ENCODE data around the gene PIMREG.

PIMREG gene

GRCh38 chr17:6439951-6440350 lies 4.3 kb upstream of the PIMREG start:
- TF ChIP-seq SIN3A (IDR thresholded peaks at IDR 0.05; ENCODE audit: borderline replicate concordance, insufficient read depth, low read length) (no peak), TAF1 (IDR thresholded peaks at IDR 0.05; ENCODE audit: borderline replicate concordance, insufficient read depth, low read length) (no peak), POLR2AphosphoS5 (IDR thresholded peaks at IDR 0.05; ENCODE audit: low read depth, low read length) (no peak), FOXP2 (optimal IDR thresholded peaks at IDR 0.05; ENCODE audit: borderline replicate concordance, extremely low read depth, extremely low read length, insufficient read depth) (no peak)
- TF ChIP-seq, protein P1, sequence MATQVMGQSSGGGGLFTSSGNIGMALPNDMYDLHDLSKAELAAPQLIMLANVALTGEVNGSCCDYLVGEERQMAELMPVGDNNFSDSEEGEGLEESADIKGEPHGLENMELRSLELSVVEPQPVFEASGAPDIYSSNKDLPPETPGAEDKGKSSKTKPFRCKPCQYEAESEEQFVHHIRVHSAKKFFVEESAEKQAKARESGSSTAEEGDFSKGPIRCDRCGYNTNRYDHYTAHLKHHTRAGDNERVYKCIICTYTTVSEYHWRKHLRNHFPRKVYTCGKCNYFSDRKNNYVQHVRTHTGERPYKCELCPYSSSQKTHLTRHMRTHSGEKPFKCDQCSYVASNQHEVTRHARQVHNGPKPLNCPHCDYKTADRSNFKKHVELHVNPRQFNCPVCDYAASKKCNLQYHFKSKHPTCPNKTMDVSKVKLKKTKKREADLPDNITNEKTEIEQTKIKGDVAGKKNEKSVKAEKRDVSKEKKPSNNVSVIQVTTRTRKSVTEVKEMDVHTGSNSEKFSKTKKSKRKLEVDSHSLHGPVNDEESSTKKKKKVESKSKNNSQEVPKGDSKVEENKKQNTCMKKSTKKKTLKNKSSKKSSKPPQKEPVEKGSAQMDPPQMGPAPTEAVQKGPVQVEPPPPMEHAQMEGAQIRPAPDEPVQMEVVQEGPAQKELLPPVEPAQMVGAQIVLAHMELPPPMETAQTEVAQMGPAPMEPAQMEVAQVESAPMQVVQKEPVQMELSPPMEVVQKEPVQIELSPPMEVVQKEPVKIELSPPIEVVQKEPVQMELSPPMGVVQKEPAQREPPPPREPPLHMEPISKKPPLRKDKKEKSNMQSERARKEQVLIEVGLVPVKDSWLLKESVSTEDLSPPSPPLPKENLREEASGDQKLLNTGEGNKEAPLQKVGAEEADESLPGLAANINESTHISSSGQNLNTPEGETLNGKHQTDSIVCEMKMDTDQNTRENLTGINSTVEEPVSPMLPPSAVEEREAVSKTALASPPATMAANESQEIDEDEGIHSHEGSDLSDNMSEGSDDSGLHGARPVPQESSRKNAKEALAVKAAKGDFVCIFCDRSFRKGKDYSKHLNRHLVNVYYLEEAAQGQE (IDR thresholded peaks at IDR 0.05; ENCODE audit: insufficient read depth in 1 of 2, low read depth in 2 of 2, low read length in 2 of 2), result no peak

DNA sequence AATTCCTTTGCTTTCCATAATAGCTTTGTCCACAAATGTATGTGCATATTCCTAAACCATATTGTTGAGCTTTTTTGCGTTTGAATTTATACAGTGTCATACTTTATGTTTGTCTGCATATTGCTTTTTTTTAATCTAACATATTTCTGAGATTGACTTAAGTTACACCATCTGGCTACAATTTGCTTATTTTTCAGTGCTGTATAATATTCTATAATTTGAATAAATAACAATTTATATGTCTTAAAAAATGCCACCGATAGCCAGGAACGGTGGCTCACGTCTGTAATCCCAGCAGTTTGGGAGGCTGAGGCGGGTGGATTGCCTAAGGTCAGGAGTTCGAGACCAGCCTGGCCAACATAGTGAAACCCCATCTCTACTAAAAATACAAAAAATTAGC lies 1.5 kb upstream of the PIMREG start:
- TF ChIP-seq SIN3A (IDR thresholded peaks at IDR 0.05; ENCODE audit: borderline replicate concordance, insufficient read depth, low read length) (no peak), TAF1 (IDR thresholded peaks at IDR 0.05; ENCODE audit: borderline replicate concordance, insufficient read depth, low read length) (no peak), FOXP2 (optimal IDR thresholded peaks at IDR 0.05; ENCODE audit: borderline replicate concordance, extremely low read depth, extremely low read length, insufficient read depth) (no peak), POLR2AphosphoS5 (IDR thresholded peaks at IDR 0.05; ENCODE audit: low read depth, low read length) (no peak)
- TF ChIP-seq, protein P1 (IDR thresholded peaks at IDR 0.05; ENCODE audit: insufficient read depth in 1 of 2, low read depth in 2 of 2, low read length in 2 of 2), result no peak

DNA sequence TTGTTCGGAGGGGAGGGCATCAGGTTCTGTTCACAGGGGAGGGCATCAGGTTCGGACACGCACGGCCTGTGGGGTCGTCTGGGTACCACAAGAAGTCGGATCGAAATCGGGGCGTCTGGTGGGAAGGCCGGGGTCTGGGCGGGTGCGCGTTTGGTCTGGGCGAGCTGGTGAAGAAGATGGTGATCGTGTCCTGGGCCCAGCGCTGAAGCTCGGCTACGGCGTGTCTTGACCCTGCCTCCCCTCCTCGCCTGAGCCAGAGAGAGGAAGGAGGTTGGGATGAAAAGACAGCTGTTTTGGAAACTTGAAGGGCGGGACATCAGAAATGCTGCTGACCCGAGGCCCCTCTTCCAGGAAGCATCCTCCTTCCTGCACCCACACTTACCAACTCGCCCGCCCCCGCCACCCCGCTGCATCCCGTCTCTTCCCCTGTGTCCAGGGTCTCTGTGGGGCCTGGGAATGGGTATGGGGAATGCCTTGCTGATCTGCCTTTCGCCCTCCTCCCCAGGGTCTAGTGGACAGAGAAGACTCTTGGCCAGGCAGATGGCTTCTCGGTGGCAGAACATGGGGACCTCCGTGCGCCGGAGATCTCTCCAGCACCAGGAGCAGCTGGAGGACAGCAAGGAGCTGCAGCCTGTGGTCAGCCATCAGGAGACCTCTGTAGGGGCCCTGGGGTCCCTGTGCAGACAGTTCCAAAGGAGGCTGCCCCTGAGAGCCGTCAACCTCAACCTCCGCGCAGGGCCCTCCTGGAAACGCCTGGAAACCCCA lies 498 bp downstream of the PIMREG start:
- TF ChIP-seq TAF1 (IDR thresholded peaks at IDR 0.05; ENCODE audit: borderline replicate concordance, insufficient read depth, low read length) (no peak), POLR2AphosphoS5 (IDR thresholded peaks at IDR 0.05; ENCODE audit: low read depth, low read length) (no peak)

DNA sequence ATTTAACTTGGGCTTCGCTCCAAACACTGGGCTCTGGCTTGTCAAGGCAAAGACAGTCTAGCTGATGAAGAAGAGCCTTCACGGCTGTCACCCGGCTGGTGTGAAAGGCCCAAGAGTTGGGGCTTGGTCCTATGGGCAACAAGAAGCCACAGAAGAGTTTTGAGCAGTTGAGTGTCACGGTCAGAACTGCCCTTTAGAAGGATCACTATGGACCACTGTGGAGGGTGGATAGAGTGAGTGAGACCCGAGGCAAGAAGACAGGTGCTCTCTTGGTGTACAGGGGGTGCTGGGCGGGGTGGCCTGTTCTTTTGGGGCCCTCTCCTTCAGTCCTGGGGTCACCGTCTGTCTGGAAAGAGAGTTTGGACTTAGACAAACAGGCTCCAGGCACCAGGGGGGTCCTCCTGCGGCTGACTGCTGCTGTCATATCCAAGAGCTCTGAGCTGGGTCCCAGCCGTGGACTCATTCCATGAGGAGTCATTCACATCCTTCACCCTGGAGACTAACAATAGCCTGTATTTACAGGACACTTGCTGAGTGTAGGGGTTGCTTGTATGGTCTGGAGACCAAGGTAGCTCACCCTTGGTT lies 2.4 kb downstream of the PIMREG start:
- TF ChIP-seq TAF1 (IDR thresholded peaks at IDR 0.05; ENCODE audit: borderline replicate concordance, insufficient read depth, low read length) (no peak), SIN3A (IDR thresholded peaks at IDR 0.05; ENCODE audit: borderline replicate concordance, insufficient read depth, low read length) (no peak), FOXP2 (optimal IDR thresholded peaks at IDR 0.05; ENCODE audit: borderline replicate concordance, extremely low read depth, extremely low read length, insufficient read depth) (no peak), POLR2AphosphoS5 (IDR thresholded peaks at IDR 0.05; ENCODE audit: low read depth, low read length) (no peak)
- TF ChIP-seq, protein P1 (IDR thresholded peaks at IDR 0.05; ENCODE audit: insufficient read depth in 1 of 2, low read depth in 2 of 2, low read length in 2 of 2), result no peak

DNA sequence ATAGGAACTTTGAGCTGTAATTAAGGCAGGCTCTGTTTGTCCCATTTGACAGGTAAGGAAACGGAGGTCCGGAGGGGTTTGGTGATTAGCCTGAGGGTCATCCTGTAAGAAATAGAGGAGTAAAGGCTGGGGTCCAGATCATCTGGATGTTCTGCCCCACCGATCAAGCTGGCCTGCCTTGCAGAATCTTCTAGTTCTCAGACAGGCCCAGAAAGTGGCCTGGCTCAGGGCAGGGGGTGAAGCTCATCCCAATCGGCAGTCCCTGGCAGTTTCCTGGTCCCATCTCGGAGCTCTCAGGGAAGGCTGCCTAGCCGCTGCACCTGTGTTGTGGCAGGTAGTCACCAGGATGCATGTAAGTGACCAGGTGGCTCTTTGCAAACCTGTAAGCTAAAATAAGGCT lies 4.2 kb downstream of the PIMREG start:
- no peak for TF ChIP-seq SIN3A (IDR thresholded peaks at IDR 0.05; ENCODE audit: borderline replicate concordance, insufficient read depth, low read length)
- no peak for TF ChIP-seq FOXP2 (optimal IDR thresholded peaks at IDR 0.05; ENCODE audit: borderline replicate concordance, extremely low read depth, extremely low read length, insufficient read depth)
- no peak for TF ChIP-seq POLR2AphosphoS5 (IDR thresholded peaks at IDR 0.05; ENCODE audit: low read depth, low read length)
- TF ChIP-seq, protein P1 (IDR thresholded peaks at IDR 0.05; ENCODE audit: insufficient read depth in 1 of 2, low read depth in 2 of 2, low read length in 2 of 2), result no peak
- no peak for TF ChIP-seq TAF1 (IDR thresholded peaks at IDR 0.05; ENCODE audit: borderline replicate concordance, insufficient read depth, low read length)
